HG02970 (cell line): Measurements from ENCODE around the gene SPO11.
"Not testable (repeated sequence)": the region's sequence is repeated elsewhere in the genome, so short reads cannot be mapped to it uniquely, and the experiment has no call there.

Experiments
- ATAC-seq: cut with Tn5 transposase; IDR thresholded peaks from one replicate; pipeline ENCODE4 v1.9.1; 2021; ENCODE audit warnings: mild to moderate bottlenecking, moderate library complexity, moderate number of reproducible peaks; ENCODE audit not compliant: unreplicated experiment, low FRiP score

The SPO11 gene

DNA sequence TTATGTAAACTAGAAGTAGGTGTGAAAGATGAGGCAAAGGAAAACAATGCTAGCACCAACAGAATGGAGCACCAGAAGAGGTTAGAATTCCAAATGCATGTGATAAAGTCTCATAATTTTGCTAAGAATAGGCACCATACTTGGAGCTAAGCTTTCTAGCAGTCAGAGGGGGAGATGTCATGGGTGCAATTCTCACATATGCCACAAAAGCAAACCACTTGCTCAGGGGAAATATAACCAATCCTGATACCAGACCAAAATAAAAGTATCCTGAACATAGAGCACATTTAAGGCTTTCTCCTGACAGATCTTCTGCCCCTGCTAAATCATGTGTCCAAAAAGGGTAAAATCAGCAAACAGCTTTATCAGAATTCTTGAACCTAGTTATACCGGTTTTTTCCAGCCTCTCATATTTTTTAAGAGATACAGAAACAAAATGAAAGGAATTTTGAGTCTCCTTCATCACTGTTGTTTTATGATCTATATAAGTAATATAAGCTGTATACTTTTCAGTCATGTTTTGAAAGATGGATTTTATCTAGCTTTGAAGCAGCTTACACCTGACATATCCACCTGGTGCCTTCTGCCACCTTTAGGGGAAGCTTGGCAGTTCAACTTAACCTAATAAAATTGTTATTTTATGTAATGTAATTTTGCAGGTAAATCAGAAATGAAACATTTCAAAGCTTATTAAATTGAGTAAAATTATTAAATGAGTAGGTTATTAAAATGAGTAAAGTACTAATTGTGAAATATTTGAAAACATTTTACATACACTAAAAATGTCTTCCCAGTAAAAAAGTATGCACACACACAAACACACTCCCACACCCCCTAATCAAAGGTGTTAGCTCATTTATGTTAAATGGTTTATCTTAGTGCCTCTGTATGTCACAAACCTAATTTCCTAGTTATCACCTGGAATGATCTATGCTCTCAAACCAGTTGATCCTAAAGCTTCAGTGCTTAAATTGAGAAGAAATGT lies 2.8 kb downstream of the SPO11 start:
- ATAC-seq: no peak

DNA sequence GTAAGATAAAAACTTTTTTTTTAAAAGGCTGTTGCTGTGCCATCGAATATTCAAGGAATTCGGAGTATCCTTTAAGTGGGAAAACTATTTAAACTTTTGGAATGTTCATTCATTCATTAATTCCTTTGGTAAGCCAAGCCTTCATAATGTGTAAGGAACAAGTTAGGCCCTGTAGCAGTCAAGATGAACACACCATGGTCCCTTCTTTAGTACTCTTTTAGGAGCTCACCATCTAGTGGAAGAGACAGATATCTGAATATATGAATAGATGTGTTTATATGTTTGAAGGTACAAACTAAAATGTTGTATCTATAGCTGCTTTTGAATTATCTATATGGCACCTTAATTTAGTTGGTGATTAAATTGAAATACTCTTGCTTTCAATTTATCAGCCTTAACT lies 5.8 kb downstream of the SPO11 start:
- no peak for ATAC-seq

DNA sequence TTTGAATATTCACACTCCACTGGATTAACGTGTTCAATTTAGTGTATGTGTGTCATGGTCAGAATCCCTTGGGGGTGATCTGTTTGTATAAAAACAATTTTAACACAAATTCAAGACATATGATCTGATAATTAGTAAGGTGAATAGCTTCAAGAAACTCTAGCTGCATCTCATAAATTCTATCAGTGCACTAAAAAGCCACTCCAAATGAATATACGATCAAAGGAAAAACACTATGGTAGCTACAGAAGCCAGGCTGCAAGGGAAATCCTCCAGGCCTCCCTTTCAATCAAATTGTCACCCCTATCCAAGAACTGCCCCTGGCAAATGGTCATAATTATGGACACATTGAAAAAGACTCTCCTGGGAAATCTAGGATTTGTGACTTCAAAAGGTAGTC lies 12.1 kb downstream of the SPO11 start:
- ATAC-seq: no peak

DNA sequence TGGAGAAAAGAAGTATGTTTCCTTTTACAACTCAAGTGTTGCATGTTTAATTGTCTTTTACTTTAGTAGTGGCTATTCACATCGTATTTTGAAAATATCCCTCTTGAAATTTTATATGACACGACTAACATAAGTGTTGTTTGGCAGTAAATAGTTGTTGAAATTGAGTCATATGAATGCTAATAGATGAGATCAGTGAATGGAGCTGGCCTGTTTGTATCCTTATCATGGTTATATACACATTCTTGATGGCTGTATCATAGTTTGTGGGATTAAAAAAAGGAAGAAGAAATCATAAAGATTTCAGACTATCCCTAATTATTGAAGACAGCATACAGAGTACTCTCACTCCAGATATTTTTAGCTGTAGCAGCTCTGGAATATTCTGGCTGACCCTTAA lies 13.2 kb downstream of the SPO11 start:
- ATAC-seq: no peak

DNA sequence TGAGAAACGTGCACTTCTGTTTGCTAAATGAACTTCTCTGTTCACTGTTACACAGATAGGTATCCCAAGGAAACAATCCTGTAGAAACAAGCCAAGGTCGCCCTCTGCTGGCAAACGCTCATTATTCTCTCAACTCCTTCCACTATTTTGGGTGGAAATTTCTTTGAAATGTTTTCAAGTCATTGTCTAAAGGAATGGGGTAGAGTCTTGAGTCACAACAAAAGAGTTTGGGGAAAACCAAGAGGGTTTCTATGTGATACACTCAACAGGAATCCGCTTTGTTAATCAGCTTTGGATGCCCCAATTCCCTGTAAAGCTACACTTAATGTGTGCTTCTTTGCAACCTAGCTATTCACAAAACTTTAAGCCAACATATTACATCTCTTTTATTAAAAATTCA lies 16.9 kb downstream of the SPO11 start:
- no peak for ATAC-seq

DNA sequence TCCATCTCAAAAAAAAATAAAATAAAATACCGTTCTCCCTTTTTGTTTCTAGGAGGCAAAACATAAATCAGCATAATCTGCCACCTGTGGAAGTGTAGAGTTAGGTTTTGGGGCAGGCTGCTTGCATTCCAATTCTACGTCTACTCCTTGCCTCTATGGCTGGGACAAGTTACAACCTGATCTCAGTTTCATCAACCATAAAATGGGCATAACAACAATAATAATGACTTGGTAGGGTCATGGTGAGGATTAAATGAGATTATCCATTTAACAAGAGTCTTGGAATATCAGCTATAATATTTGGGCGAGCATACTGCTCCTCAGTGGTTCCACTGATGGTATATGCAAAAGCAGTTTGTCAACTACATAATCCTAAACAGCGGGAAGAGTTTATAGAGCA lies 17.8 kb downstream of the SPO11 start:
- ATAC-seq: no peak

DNA sequence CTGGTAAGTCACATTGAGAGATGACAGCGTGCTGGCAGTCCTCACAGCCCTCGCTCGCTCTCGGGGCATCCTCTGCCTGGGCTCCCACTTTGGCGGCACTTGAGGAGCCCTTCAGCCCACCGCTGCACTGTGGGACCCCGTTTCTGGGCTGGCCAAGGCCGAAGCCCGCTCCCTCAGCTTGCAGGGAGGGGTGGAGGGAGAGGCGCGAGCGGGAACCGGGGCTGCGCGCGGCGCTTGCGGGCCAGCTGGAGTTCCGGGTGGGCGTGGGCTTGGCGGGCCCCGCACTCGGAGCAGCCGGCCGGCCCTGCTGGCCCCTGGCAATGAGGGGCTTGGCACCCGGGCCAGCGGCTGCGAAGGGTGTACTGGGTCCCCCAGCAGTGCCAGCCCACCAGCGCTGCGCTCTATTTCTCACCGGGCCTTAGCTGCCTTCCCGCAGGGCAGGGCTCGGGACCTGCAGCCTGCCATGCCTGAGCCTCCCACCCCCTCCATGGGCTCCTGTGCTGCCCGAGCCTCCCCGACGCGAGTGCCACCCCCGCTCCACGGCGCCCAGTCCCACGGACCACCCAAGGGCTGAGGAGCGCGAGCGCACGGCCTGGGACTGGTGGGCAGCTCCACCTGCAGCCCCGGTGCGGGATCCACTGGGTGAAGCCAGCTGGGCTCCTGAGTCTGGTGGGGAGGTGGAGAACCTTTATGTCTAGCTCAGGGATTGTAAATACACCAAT lies 18.8 kb downstream of the SPO11 start:
- ATAC-seq: not testable (repeated sequence)

DNA sequence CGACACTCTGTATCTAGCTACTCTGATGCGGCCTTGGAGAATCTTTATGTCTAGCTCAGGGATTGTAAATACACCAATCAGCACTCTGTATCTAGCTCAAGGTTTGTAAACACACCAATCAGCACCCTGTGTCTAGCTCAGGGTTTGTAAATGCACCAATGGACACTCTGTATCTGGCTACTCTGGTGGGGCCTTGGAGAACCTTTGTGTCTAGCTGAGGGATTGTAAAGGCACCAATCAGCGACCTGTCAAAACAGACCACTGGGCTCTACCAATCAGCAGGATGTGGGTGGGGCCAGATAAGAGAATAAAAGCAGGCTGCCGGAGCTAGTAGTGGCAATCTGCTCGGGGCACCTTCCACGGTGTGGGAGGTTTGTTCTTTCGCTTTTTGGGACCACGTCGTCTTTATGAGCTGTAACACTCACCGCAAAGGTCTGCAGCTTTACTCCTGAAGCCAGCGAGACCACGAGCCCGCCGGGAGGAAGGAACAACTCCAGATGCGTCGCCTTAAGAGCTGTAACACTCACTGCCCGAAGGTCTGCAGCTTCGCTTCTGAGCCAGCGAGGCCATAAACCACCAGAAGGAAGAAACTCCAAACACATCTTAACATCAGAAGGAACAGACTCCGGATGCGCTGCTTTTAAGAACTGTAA lies 19.4 kb downstream of the SPO11 start:
- ATAC-seq: not testable (repeated sequence)

DNA sequence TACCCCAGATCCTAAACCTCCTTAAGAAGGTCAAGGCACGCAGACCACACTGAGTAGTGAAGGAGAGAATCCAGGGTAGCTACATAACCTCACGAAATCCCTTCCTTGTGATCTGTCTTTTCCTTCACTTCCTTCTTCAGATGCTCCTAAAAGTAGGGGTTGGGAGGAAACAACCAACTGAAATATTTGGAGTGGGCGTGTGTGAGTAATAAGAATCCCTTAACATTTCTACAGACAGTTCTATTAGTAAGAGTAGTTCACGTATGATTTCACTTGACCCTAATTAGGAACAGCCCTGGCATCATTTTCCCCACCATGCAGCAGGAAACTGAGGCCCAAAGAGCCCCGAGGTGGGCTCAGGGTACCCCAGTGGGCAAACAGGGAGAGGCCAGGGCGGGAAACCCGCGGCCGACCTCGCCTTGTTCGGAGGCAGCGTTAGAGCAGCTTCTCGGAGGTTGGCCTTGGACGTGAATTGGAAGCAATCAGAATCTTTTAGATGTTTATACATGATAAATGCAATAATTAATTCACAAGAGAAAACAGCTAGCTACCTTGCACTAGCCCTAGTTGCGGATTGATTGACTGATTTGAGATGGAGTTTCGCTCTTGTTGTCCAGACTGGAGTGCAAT lies 20.6 kb downstream of the SPO11 start:
- ATAC-seq: no peak

DNA sequence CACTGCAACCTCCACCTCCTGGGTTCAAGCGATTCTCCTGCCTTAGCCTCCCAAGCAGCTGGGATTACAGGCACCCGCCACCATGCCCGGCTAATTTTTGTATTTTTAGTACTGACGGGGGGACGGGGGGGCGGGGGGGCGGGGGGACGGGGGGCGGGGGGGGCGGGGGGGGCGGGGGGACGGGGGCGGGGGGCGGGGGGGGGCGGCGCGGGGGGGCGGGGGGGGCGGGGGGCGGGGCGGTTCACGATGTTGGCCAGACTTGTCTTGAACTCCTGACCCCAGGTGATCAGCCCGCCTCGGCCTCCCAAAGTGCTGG lies 21.1 kb downstream of the SPO11 start:
- ATAC-seq: not testable (repeated sequence)

DNA sequence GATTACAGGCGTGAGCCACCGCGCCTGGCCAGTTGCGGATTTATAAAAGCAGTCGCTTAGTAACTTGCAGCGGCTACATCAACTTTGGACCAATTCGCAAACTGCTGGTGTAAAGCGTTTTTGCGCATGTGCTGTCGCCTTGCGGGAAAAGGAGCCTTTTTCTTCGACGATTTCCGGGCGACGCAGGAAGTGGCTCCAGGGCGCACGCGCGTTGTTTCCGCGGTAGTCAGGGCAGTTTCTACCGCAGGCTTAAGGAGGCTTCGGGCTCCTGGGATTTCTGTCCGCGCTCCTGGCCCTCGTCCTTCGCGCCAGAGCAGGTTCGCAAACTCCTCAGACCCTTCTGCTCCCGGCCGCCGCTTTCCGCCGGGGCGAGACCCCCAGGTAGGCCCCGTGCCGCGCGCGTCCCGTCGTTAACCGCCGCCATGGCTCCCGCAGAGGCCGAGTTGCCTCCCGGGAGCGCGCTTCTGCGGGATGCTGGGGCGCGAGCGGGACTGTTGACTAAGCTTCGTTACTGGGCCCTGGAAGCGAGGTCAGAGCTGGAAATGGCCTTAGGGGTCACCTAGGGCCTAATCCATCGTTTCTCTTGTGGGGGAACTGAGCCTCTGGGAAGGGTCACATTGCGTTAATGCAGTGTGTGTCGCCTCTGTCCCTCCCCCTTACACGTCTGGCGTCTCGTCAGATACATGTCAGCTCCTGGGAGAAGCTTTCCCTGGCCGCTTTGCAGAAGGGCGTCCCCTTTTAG lies 21.6 kb downstream of the SPO11 start, which contains the start of gene RAE1:
TSS of gene RAE1 (plus strand) at position 214 of the 742 bp plus-strand sequence. CDS start 2,784 bp downstream, outside the sequence.
- peak; percentile 72 for ATAC-seq

DNA sequence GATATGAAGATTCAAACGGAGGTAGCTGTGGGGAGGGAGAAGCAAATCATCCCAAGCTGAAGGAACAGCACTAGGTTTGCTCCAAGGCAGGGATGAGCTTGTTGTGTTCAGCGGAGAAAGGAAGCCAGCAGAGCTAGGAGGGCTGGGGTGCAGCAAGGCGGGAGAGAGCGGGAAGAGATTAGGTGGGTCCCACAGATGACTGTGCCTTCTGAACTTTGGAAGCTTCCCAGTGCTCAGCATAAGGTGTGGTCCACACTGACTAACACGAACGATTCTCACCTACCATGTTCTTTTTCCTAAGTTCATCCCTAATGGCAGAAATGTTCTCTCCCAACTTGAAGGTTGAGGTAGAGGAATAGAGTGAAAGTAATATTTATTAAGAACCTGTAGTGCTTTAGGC lies 22.7 kb downstream of the SPO11 start:
- no peak for ATAC-seq

DNA sequence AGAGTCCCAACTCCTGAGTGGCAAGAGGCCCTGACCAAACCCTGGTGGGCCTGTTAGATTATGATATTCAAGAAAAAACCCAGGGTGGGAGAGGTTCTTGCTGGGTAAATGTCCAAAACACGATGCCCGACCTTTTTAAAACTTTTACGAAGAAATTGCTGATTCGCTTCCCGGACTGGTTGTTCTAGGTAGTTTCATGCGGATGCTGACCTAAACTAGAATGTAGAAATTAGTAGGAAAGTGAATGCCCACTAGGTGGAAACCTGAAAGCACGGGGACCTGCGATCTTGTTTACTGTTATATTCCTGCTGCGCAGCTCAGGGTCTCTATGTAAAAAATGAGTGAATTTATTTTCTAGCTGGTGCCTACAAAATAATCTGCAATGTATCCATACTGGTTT lies 23.7 kb downstream of the SPO11 start:
- no peak for ATAC-seq

DNA sequence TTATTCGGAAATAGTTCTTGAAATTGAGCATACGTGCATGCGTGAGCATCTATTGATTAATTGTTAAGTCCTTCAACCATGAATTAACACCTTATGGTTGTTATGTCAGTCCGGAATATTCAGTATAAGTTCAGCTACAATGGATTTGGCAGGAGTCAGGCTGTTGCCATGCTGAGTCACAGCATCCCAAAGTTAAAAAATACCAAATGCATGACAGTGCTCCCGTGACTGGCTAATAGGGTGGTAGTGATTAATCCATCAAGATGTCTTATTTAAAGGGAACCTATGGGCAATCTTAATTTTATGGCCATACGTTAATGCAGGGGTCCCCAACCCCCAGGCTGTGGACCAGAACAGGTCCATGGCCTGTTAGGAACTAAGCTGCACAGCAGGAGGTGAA lies 31.9 kb downstream of the SPO11 start:
- no peak for ATAC-seq

DNA sequence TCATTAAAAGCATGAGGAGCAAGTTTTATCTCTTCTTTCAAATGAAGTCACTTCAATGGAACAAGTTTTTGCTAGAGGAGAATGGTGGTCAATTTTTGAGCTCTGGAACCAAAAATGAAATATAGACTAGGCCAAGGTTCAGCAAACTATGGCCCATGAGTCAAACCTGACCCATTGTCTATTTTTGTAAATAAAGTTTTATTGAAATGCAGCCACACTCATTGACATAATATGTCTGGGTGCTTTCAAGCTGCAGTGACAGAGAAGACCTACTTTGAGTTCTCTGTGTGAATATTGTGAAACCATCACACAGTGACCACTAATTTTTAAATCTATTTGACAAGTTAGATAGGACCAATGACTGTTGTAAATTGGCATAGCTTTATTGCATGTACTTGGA lies 34.8 kb downstream of the SPO11 start:
- no peak for ATAC-seq

DNA sequence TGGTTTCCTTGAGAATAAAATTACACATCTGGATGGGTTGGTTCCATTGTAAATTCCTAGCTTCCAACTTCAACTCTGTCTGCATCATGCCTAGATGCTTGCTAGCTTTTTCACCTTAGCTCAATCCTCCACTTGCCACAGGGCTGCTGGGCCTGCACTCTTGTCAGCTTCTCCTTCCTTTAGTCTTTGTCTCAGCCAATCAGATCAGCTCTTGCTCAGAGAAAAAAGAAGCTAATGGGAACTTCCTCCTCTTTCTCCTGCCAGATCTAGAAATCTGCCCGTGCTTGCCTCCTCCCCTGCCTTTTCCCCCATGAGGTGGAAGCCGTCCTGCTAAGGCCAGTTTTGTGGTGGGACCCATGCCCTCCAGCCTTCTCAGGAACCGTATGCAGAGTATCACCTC lies 40.0 kb downstream of the SPO11 start:
- ATAC-seq: no peak

DNA sequence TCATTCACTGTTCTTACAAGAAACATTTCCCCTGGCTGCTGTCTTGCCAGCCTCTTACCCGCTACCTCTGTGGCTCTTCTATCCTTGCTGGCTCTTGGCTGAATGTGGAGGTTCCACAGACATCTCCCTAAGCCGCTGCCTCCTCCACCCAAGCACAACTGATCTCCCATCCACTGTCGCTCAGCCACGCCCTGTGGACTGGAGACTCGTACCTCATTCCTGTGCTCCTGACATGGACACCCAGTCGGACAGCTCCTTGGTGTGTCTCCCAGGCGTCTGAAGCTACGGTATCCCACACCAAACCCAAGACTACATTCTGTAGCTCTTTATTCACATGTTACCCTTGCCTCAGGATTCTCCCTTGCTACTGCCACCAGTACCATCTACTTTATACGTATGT lies 40.7 kb downstream of the SPO11 start:
- ATAC-seq: no peak

DNA sequence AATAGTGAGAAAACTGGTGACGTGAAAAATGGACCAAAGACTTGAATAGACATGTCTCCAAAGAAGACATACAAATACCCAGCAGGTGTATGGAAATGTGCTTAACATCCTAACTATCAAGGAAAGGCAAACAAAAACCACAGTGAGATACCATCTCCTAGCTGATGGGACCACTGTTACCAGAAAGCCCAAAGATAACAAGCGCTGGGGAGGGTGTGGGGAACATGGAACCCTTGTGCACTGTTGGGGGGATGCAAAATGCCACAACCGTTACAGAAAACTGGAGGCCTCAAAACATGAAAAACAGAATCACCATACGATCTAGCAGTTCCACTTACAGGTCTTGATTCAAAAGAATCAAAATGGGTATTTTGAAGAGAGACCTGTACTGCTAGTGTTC lies 41.8 kb downstream of the SPO11 start:
- no peak for ATAC-seq

DNA sequence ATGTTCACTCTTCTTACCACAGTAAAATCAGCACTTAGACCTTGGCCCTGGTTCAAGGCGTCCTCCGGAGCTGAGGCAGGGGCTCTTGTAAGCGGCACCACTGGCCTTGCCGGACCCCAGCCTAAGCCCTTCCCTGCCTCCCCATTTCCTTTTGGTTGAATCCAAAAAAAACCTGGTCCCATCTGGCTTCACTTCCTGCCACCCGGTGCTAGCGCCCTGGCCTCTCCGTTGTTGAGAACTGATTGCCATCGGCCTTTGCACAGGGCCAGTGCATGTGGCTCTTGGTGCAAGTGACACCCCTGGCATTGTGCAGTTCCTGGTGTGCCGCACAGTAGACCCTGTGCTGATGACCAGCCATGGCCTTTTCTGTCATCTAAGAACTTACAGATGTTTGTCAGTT lies 42.6 kb downstream of the SPO11 start:
- no peak for ATAC-seq
